Measurements from ENCODE around the gene DNMT3L.
"Not testable (repeated sequence)": the region's sequence is repeated elsewhere in the genome, so short reads cannot be mapped to it uniquely, and the experiment has no call there.

The DNMT3L gene

DNA sequence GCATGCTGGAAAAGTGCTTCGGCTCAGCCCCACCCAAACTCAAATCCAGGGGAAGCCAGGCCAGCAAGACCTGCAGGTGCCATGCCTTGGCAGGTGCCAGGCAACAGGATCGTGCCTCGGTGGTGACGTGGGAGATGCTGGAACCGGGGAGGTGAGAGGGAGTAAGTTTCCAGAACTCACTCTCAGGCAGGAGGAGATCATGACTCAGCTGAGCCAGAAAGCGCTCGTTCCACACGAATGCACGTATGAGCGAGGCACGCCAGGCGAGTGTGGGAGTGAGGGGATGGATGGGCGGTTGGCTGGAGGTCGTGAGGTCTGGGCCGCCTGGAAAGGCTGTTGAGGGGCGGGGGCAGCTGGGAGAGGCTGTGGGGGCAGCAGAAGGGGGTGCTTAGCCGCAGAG lies 13.8 kb downstream of the DNMT3L start:
- not testable (repeated sequence) for DNase-seq (ENCODE audit: low read depth)

DNA sequence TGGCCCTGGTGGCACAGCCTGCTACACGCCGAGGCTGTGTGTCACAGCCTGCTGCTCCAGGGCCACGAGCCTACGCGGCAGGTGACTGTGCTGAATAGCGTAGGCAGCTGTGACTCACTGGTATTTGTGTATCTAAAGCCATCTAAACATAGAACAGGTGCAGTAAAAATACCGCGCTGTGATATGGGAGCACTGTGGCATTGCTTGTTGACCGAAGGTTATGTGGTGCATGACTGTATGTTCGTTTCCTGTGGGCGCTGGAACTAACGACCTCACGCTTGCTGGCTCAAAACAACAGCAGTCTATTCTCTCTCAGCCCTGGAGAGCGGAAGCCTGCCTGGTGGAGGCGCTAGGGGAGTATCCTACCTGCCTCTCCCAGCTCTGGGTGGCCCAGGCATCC lies 17.7 kb downstream of the DNMT3L start:
- DNase-seq (ENCODE audit: low read depth), result not testable (repeated sequence)

DNA sequence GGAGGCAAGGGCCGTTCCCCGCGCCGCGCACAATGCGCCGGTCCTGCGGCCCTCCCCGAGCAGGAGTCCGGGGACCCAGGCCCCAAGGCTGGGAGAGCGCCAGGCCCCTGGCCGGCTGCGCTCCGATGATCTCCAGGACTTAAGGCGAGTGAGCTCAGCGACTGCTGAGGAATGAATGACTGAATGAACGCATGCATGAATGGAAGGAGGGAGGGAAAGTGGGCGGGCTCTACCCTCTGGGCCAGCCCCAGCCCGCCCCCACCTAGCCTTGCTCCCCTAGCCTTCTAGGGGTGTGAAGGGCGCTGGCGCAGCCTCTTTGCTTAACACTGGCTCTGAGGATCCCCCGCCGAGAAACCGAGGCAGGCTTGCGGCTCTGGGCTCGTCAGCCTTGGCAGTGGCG lies 20.4 kb downstream of the DNMT3L start:
- not testable (repeated sequence) for DNase-seq (ENCODE audit: low read depth)

DNA sequence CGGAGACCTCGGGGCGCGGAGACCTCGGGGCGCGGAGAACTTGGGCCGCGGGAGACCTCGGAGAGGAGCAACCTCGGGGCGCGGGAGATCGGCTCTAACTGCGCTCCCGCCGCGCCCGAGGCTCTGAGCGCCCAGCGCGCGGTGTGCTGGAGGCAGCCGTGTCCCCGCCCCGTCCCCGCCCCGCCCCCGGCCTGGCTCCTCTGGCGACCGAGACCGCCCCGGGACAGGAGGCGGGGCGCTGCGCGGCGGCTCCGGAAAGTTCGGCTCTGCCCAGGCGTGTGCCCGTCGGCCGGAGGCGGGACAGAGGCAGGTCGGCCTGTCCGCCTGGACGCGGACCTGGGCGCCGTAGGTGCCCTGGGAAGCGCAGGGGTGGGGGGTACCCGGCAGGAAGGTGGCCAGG lies 20.9 kb downstream of the DNMT3L start, which contains the start of gene ICOSLG:
TSS of gene ICOSLG (minus strand) at position 102 of the 400 bp plus-strand sequence. CDS start 126 bp downstream, outside the sequence.
- not testable (repeated sequence) for DNase-seq (ENCODE audit: low read depth)

DNA sequence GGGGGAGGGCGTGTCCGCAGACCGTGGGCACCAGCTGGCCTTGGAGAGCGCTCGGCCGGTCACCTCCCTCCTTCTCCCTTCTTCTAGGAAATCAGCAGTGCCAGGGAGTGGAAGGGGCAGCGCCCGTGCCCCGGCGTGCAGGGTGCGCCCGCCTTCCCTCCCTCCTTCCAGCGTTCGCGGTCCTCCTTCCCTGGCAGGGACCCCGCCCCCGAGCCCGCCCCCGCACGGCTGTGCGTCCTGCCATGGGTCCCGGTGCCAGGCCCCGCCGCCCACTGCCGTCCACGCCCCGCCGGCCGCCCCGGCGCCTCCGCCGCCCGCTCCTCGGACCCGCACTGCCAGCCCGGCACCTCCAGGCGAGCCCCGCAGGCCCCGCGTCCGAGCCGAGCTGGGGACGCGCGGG lies 21.3 kb downstream of the DNMT3L start:
- not testable (repeated sequence) for DNase-seq (ENCODE audit: low read depth)

GRCh38 chr21:44229561-44229960 lies 32.1 kb downstream of the DNMT3L start:
- not testable (repeated sequence) for DNase-seq (ENCODE audit: low read depth)

DNA sequence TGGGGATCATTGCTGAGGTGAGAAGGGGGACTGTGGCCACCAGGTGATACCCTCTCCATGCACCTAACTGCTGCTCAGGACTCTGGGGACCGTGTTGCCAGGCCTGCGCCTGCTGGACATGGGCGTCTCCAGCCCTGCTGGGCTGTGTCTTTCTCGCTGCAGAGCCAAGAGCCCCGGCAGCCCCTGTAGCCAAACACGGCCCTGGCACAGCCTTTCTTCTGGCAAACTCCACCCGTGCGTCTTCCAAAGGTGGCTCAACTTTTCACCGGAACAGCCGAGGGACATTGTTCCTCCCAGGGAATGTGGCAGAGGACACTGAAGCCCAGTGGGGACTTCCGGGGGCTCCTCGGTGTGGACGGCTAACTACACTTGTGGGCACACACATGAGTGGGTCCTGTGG lies 33.6 kb downstream of the DNMT3L start:
- DNase-seq (ENCODE audit: low read depth), result not testable (repeated sequence)

DNA sequence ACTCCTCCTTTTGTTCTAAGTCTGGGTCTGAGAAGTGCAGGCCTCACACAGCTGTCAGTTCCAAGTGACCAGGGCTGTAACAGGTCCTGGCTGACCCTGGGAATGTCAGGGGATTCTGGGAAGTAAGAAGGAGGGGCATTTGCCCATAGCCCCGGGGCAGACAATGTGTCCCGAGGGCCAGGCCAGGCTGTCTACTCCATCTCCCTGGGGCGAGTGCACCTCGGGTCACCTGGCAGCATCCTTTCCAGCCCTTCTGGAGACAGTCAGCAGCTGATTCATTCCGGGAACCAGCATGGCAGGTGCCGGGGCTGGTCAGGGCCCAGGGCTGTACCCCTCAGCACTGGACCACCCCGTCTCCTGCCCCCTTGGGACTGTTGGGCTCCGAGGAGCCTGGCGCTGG lies 34.1 kb downstream of the DNMT3L start:
- not testable (repeated sequence) for DNase-seq (ENCODE audit: low read depth)

GRCh38 chr21:44225605-44226004 lies 36.1 kb downstream of the DNMT3L start:
- not testable (repeated sequence) for DNase-seq (ENCODE audit: low read depth)

DNA sequence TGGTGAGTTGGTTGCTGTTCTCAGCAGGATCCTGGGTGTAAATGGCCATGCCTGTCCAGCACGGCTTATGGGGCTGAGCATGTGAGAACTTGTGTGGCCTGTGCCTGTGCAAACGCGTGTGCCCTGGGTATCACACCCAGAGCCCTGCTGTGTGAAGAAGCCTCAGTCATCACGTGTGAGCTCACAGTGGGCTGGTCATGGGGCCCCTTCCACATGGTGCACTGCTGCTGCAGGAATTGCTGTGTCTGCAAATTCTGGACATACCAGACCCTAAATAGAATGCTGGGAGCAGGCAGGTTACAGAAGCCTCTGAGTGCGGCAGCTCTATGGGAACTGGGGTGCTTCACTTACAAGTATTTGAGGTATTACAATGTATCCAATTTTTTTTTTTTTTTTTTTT lies 38.4 kb downstream of the DNMT3L start:
- DNase-seq (ENCODE audit: low read depth), result not testable (repeated sequence)

GRCh38 chr21:44220674-44221073 lies 41.0 kb downstream of the DNMT3L start:
- not testable (repeated sequence) for DNase-seq (ENCODE audit: low read depth)

GRCh38 chr21:44218461-44218860 lies 43.2 kb downstream of the DNMT3L start:
- DNase-seq (ENCODE audit: low read depth), result not testable (repeated sequence)

GRCh38 chr21:44211978-44212377 lies 49.7 kb downstream of the DNMT3L start:
- DNase-seq (ENCODE audit: low read depth), result not testable (repeated sequence)

DNA sequence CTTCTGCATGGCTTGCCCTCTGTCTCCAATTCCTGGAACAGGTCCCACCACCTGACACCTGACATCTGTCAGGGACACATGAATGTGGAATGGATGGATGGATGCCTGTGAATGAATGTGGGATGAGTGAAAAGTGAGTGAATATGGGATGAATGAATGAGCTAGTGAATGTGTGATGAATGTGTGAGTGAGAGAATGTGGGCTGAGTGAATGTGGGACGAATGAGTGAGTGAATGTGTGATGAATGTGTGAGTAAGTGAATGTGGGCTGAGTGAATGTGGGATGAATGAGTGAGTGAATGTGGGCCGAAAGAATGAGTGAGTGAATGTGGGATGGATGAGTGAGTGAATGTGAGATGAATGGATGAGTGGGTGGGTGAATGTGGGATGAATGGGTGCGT lies 50.1 kb downstream of the DNMT3L start:
- DNase-seq (ENCODE audit: low read depth), result not testable (repeated sequence)

DNA sequence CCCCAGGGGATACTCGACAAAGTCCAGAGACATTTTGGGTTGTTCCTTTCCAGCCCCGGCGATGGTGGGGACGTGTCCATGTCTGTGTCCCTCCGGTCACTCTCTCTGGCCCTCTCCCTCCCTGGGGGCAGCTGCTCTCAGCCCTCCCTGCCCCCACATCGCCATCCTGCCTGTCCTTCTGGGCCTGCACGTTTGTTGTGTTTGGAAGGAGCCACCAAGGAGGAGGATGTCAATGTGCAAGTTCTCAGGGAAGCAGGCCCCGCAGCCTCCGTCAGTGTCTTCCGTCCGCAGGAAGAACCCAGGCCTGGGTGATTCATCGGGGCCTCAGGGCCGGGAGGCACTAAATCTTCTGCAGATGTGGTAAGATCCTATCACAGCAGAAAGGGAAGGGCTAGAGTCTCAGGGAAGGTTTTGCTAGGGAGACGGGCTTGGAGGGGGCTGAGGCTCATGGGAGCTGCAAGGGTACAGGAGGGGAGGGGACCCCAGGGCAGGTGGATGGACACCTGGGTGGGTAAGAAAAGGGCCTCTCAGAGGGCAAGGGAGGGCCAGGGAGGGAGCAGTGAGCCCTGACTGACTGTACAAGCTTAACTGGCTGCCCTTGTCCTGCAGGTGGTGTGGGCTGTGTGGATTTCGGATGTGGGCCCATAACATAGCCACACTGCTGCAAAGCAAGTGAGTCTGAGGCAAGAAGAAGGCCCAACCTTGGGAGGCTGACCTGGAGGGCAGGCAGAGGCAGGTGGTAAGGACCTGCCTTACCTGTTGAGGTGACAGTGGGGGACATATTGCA lies 53.6 kb downstream of the DNMT3L start:
- DNase-seq (ENCODE audit: low read depth), result not testable (repeated sequence)

DNA sequence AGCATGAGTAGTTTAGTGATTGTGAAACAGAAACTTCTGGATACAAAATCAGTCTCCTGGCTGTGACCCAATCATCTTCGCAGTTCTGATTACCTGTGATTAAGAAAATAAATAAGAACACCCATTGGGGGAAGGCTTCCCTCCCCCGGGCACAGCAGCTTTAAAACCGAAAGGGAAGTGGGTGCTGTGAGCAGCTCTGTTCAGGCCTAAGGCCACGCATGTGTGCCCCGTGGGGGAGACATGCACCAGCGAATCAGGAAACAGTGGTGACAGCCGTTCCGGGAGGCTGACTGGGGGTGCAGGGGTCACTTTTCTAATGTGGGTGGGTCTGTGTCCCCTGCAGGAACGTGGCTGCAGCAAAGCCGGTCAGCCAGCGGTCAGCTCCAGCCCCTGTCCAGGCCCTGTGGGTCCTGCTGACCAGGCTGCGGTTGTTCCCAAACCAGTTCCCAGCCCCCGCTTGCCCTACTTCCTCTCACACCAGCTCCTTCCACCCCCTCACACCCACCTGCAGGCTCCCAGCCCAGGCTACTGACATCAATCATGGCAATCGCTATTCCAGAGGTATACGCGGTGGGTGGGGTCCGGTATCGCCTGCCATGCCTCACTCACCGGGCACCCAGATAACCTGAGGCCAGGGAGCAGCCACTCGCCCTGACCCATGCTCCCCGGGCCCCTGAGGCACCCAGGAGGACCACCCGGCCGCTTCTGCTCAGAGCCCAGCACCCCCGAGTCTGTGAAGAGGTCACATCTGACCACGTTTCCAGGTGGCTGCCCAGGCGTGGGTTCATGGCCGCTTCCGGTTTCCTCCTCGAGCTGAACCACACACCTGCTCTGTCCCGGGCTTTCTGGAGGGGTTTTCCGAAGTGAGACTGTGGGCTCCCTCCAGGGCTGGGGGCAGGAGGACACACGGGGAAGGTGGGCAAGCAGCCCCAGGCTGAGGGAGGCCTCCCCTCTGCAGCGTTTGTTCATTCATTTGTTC lies 54.7 kb downstream of the DNMT3L start:
- not testable (repeated sequence) for DNase-seq (ENCODE audit: low read depth)

- DNase-seq (ENCODE audit: low read depth), result not testable (repeated sequence)
These were observed 55.5 kb downstream of the DNMT3L start for GRCh38 chr21:44206187-44206586.

DNA sequence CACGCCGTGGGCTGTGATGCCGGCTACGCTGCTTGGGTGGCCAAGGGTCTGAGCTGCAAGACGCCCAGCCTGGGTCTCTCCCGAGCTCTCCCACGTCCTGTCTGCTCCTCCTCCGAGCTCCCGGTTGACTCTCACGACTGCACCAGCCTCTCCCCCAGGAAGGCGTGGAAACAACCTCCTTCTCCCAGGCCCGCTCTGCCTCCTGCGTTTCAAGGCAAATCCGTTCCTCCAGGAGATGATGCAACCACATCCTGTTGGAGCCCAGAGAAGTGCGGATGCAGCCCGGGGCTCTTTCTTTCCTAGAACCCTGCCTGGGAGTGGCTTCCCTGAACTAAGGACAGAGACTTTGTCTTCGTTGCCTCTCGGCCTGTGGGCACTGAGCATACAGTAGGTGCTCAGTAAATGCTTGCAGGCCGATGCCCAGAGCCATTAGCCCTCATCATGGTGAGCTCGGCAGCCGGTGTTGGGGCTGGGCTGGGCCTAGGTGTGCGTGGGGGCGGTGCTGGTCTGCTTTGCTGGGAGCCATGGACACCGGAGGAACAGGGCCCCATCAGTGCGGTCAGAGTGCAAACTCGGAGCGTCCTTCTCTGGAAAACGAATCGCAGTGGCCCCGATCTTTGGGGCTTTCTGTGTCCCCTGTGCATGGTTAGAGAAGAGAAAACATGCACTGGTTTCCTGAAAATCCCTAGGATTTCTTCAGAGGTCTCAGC lies 59.0 kb downstream of the DNMT3L start:
- not testable (repeated sequence) for DNase-seq (ENCODE audit: low read depth)

DNA sequence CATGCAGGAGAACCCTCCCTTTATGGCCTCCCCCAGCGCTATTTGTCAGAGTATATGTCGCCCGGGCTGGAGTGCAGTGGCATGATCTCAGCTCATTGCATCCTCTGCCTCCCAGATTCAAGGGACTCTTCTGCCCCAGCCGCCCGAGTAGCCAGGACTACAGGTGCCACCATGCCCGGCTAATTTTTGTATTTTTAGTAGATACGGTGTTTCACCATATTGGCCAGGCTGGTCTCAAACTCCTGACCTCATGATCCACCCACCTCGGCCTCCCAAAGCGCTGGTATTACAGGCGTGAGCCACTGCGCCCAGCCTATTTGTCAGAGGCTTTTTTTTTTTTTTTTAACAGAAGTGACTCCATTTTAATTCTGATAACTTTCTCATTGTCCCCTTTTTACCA lies 61.7 kb downstream of the DNMT3L start:
- DNase-seq (ENCODE audit: low read depth), result not testable (repeated sequence)

GRCh38 chr21:44199448-44199847 lies 62.2 kb downstream of the DNMT3L start:
- no peak for DNase-seq (ENCODE audit: low read depth)

- not testable (repeated sequence) for DNase-seq (ENCODE audit: low read depth)
These were observed 64.6 kb downstream of the DNMT3L start for GRCh38 chr21:44197156-44197516.

Measured in stromal cell of bone marrow (primary cell).